HFFc6 (cell line): Measurements from ENCODE around the gene EPM2A. TPM values are rescaled to one million over a fixed set of nuclear protein-coding genes. Genes with fewer than 3 reads are reported as not detected.

ENCODE experiments used
- DNase-seq: peaks from one replicate; pipeline ENCODE4 v3.0.0-alpha.2; 2018
- H3K27ac Mint-ChIP-seq: 2 replicates; pipeline ENCODE4 v1.8.0; 2020; ENCODE audit warnings: mild to moderate bottlenecking, mixed read lengths
- H3K27me3 Mint-ChIP-seq: 2 replicates; pipeline ENCODE4 v1.8.0; 2021; ENCODE audit warnings: mild to moderate bottlenecking, moderate library complexity, mixed read lengths; ENCODE audit not compliant: insufficient read depth
- H3K36me3 Mint-ChIP-seq: 2 replicates; pipeline ENCODE4 v1.8.0; 2021; ENCODE audit warnings: low read depth, mixed read lengths
- H3K4me1 Mint-ChIP-seq: 2 replicates; pipeline ENCODE4 v1.8.0; 2020; ENCODE audit warnings: low read depth, mixed read lengths
- H3K4me3 Mint-ChIP-seq: 2 replicates; pipeline ENCODE4 v1.8.0; 2020; ENCODE audit warnings: mild to moderate bottlenecking, moderate library complexity, mixed read lengths
- H3K9me3 Mint-ChIP-seq: 2 replicates; pipeline ENCODE4 v1.8.0; 2020; ENCODE audit warnings: mild to moderate bottlenecking, mixed read lengths
- total RNA-seq, 6 experiments: library from RNA; stranded (reverse); fragmentation: NEBNext Ultra II Directional; extraction: Animal tissue kit (Norgen Biotek cat#: 25700); gene quantifications; 2 replicates in 1 of 6; 3 replicates in 5 of 6; pipeline ENCODE4 v1.2.3, GENCODE V29; 2021
- TF ChIP-seq, protein P1 (sequence below): fragments of 200-600 bp; sonication (generic); IDR thresholded peaks from 2 replicates; pipeline ENCODE4 v1.5.0; 2021; ENCODE audit warnings: antibody characterized with exemption, mild to moderate bottlenecking

The EPM2A gene
- total RNA-seq, 6 experiments from 2014 or later = 3.1 to 5.5 (median 3.8) TPM

GRCh38 chr6:145627451-145627850, 107.9 kb downstream of the EPM2A start:
- H3K36me3 Mint-ChIP-seq = no peaks in the 10 kb centered on the region
- H3K9me3 Mint-ChIP-seq = no peaks in the 10 kb centered on the region
- H3K27ac Mint-ChIP-seq = no peak overlapping the region
- TF ChIP-seq, protein P1, sequence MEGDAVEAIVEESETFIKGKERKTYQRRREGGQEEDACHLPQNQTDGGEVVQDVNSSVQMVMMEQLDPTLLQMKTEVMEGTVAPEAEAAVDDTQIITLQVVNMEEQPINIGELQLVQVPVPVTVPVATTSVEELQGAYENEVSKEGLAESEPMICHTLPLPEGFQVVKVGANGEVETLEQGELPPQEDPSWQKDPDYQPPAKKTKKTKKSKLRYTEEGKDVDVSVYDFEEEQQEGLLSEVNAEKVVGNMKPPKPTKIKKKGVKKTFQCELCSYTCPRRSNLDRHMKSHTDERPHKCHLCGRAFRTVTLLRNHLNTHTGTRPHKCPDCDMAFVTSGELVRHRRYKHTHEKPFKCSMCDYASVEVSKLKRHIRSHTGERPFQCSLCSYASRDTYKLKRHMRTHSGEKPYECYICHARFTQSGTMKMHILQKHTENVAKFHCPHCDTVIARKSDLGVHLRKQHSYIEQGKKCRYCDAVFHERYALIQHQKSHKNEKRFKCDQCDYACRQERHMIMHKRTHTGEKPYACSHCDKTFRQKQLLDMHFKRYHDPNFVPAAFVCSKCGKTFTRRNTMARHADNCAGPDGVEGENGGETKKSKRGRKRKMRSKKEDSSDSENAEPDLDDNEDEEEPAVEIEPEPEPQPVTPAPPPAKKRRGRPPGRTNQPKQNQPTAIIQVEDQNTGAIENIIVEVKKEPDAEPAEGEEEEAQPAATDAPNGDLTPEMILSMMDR = no peak
- H3K4me1 Mint-ChIP-seq = peaks cover 4% of the 10 kb centered on the region; the same call in 1 of the 2 replicates
- no peaks in the 10 kb centered on the region for H3K27me3 Mint-ChIP-seq
- no peak overlapping the region for H3K4me3 Mint-ChIP-seq
- DNase-seq = no peak

GRCh38 chr6:145626857-145627256, 108.5 kb downstream of the EPM2A start:
- Mint-ChIP-seq H3K9me3 (no peaks in the 10 kb centered on the region), H3K4me1 (peaks cover 4% of the 10 kb centered on the region; the same call in 1 of the 2 replicates), H3K36me3 (no peaks in the 10 kb centered on the region), H3K27me3 (no peaks in the 10 kb centered on the region), H3K4me3 (no peak overlapping the region), H3K27ac (no peak overlapping the region)
- TF ChIP-seq, protein P1 = no peak
- DNase-seq = peak; percentile 11

DNA sequence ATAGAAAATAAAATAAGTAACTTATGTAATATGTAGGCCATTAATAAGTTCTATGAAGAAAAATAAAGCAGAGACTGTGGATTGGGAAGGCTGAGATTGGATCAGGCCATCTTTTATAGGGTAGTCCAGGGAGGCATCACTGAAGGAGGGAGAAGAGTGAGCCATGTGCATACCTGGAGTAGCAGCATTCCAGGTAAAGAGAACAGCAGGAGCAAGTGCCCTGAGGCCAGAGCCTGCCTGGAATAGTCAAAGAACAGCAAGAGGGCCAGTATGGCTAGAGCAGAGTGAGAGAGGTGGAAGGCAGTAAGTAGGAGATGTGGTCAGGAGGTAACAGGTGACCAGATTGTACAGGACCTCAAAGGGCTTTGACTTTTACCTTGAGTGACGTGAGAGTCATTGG, 112.1 kb downstream of the EPM2A start:
- no peak for DNase-seq
- H3K36me3 Mint-ChIP-seq = no peaks in the 10 kb centered on the region
- H3K27ac Mint-ChIP-seq = no peak overlapping the region
- peaks cover 4% of the 10 kb centered on the region; the same call in 1 of the 2 replicates for H3K4me1 Mint-ChIP-seq
- TF ChIP-seq, protein P1 = no peak
- H3K9me3 Mint-ChIP-seq = no peaks in the 10 kb centered on the region
- no peaks in the 10 kb centered on the region for H3K27me3 Mint-ChIP-seq
- no peak overlapping the region for H3K4me3 Mint-ChIP-seq

DNA sequence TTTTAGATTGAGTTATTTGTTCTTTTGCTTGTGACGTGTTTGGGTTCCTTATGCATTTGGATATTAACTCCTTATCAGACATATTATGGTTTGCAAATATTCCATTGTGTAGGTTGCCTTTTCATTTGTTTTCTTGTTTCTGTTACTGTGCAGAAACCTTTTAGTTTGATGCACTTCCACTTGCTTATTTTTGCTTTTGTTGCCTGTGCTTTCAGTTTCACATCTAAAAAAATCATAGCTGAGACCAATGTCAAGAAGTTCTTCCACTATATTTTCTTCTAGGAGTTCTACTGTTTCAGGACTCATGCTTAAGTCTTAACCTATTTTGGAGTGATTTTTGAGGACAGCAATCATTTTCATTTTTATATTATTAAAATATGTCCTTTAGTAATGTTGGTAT, 113.5 kb downstream of the EPM2A start:
- TF ChIP-seq, protein P1 = no peak
- no peak for DNase-seq
- Mint-ChIP-seq H3K36me3 (no peaks in the 10 kb centered on the region), H3K27me3 (no peaks in the 10 kb centered on the region), H3K9me3 (no peaks in the 10 kb centered on the region), H3K27ac (no peak overlapping the region), H3K4me1 (peaks cover under 1% of the 10 kb centered on the region; the same call in 1 of the 2 replicates), H3K4me3 (no peak overlapping the region)

- Mint-ChIP-seq H3K4me1 (no peaks in the 10 kb centered on the region), H3K27me3 (no peaks in the 10 kb centered on the region), H3K9me3 (no peaks in the 10 kb centered on the region), H3K36me3 (no peaks in the 10 kb centered on the region), H3K27ac (no peak overlapping the region), H3K4me3 (no peak overlapping the region)
- TF ChIP-seq, protein P1 = no peak
- DNase-seq = no peak
These were observed 115.2 kb downstream of the EPM2A start for GRCh38 chr6:145620088-145620487.

DNA sequence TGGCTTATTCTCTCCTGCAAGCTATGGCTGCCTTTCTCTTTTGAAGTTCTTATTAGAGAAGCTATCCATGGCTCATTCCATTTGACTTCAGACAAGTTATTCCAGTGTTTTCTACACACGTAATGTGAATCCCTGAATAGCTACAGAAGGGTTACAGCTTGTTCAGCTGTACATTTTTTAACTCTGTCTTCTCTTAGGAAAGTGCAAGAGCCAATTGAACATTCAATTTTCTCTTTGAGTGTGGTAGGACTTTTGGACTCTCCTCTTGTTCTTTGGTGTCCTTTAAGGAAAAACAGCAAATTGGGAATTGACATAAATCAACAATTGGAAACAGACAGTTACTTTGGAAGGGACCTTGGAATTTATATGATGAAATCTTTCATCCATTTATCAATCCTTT, 125.8 kb downstream of the EPM2A start:
- H3K4me1 Mint-ChIP-seq = no peaks in the 10 kb centered on the region
- TF ChIP-seq, protein P1 = no peak
- no peak overlapping the region for H3K27ac Mint-ChIP-seq
- no peak overlapping the region for H3K4me3 Mint-ChIP-seq
- H3K27me3 Mint-ChIP-seq = peaks cover 3% of the 10 kb centered on the region; the same call in 1 of the 2 replicates
- H3K36me3 Mint-ChIP-seq = no peaks in the 10 kb centered on the region
- DNase-seq = no peak
- H3K9me3 Mint-ChIP-seq = no peaks in the 10 kb centered on the region
